Endothelial cell of coronary artery (primary cell): ENCODE measurements around the gene GNAS-AS1. TPM values are rescaled to one million over a fixed set of nuclear protein-coding genes. Genes with fewer than 3 reads are reported as not detected.

Experiments used
- total RNA-seq: library from RNA; depleted of rRNA; stranded (reverse); fragments of >200 nt; gene quantifications from 2 replicates; pipeline ENCODE4 v1.2.3, GENCODE V29; 2014

The GNAS-AS1 gene
- 0.27 and 0.85 TPM in 2 replicates for total RNA-seq

DNA sequence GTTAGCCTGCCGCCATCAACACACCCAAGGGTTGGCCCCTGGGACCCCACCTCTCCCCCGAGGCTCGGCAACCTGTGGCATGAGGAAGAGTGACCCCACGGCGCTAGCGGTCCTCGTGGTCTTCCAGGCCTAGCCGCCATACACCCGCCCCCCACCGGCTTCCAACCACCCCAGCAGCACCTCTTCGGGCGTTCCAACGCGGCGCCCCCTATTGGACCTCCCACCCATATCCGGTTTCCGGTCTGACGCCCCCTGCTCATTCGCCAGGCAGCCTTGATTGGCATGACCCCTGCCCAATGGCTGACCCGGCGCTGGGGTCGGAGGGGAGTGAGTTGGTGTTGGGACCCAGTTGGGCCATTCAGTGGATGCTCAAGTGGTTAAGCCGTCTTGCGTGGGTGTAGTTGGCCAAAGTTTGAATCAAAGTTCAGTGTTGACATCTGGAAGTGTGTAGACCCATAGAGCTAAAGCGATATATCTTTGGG, at the start of gene GNAS-AS1:
Gene GNAS-AS1 (minus strand): TSS at position 210 of the 482 bp plus-strand sequence.

DNA sequence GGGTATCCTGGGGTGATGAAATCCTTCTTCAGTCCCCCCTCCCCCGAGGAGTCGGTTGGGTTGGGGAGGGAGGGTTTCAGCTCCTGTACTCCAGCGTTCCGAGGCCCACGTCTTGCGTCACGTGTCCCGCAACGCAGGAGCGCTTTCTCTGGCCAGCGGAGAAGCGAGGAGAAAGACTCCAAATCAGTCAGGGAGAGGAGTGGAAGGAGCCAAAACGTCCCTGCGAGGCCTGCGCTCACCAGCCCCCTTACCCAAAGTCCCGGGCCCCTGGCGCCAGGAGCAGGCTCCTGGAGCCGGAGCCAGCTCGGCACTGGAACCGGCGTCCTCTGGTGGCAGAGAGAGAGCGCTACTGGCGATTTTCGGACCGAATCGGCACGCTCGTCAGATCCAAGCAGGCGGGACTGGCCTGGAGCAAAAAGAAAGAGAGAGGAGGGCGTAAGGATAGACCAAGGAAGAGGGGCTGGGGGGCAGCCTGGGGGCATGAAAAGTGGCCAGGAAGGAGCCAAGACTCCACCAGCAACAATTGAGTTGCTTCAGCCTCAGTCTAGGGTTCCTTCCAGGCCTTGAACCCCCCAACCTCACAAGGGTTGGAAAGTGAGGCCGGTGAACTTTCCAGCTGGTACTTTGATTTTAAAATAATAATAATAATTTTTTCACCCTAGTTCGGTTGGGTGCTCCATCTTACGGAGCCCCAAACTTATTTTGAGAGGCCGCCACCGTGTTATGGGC, 2.0 kb upstream of the GNAS-AS1 start, which contains the start of gene GNAS:
Gene GNAS (plus strand): TSS at position 174 of the 729 bp plus-strand sequence.

Other genes with a start within 250 kb of the GNAS-AS1 start
- 36.3 and 56.2 TPM in 2 replicates for gene STX16, start 199.6 kb downstream of the GNAS-AS1 start, total RNA-seq
- gene NPEPL1, start 158.1 kb downstream of the GNAS-AS1 start, total RNA-seq, result 23.3 and 36.9 TPM in 2 replicates
- 401 and 586 TPM in 2 replicates for gene GNAS, start 1.8 kb upstream of the GNAS-AS1 start, total RNA-seq
- 46.0 and 65.6 TPM in 2 replicates for gene NELFCD, start 130.4 kb upstream of the GNAS-AS1 start, total RNA-seq
- 220 and 337 TPM in 2 replicates for gene CTSZ, start 156.4 kb upstream of the GNAS-AS1 start, total RNA-seq
- gene TUBB1, start 168.5 kb upstream of the GNAS-AS1 start, total RNA-seq, result not detected in 2 replicates
- 34.1 and 35.4 TPM in 2 replicates for gene ATP5F1E, start 181.4 kb upstream of the GNAS-AS1 start, total RNA-seq
- gene PRELID3B, start 191.9 kb upstream of the GNAS-AS1 start, total RNA-seq, result 87.7 and 88.4 TPM in 2 replicates